Tibial nerve (tissue), 4 donors: ENCODE data around the gene FBXL7. TPM values are rescaled to one million over a fixed set of nuclear protein-coding genes. Genes with fewer than 3 reads are reported as not detected.

ENCODE experiments used
- DNase-seq, 2 donors: peaks; one replicate each; pipeline ENCODE4 v3.0.0-alpha.2; 2019; ENCODE audit warnings: low spot score in 2 of 2
- H3K27ac ChIP-seq, 4 donors: fragments of 200-600 bp; sonication (generic) in 3 of 4; one replicate each; pipeline ENCODE4 v1.5.1; 2017 to 2019; ENCODE audit warnings: mild to moderate bottlenecking in 1 of 4
- H3K27me3 ChIP-seq, 2 donors: fragments of 200-600 bp; sonication (generic) in 1 of 2; one replicate each; pipeline versions ENCODE4 v1.5.1 to v1.6.0; 2017 to 2019
- H3K36me3 ChIP-seq, 3 donors: fragments of 200-600 bp; sonication (generic); one replicate each; pipeline ENCODE4 v1.5.1; 2018 to 2019
- H3K4me1 ChIP-seq, 4 donors: fragments of 200-600 bp; sonication (generic) in 3 of 4; one replicate each; pipeline ENCODE4 v1.5.1; 2017 to 2019
- H3K4me3 ChIP-seq, 4 donors: fragments of 200-600 bp; sonication (generic) in 3 of 4; one replicate each; pipeline ENCODE4 v1.5.1; 2017 to 2019; ENCODE audit warnings: mild to moderate bottlenecking in 1 of 4, moderate library complexity in 1 of 4
- H3K9me3 ChIP-seq, 4 donors: fragments of 200-600 bp; sonication (generic) in 3 of 4; one replicate each; pipeline ENCODE4 v1.5.1; 2017 to 2019
- EP300 ChIP-seq, 2 donors: sonication (generic); formaldehyde crosslinking; IDR thresholded peaks; one replicate each; pipeline ENCODE4 v1.6.1; 2017; ENCODE audit warnings: antibody characterized with exemption in 2 of 2, mild to moderate bottlenecking in 1 of 2
- POLR2A ChIP-seq, 2 donors: fragments of 450-650 bp; IDR thresholded peaks; one replicate each; pipeline ENCODE4 v1.6.1; 2017; ENCODE audit warnings: antibody characterized with exemption in 2 of 2, mild to moderate bottlenecking in 2 of 2, moderate library complexity in 2 of 2
- WGBS, 2 donors: methylation state at CpG; one replicate each; pipeline ENCODE4 v1.1.5; 2018; 5-methylcytosine and 5-hydroxymethylcytosine counted together
- total RNA-seq, 4 donors: library from RNA; depleted of rRNA; stranded (reverse); fragments of >200 nt; gene quantifications; one replicate each; pipeline ENCODE4 v1.1.0, GENCODE V29; 2016
- TF ChIP-seq, protein P1 (sequence below), 5 experiments: fragments of 200-600 bp in 3 of 5; fragments of 450-650 bp in 2 of 5; sonication (generic) in 3 of 5; IDR thresholded peaks; one replicate each; pipeline ENCODE4 v1.5.1; 2016 to 2019; ENCODE audit warnings: antibody characterized with exemption in 5 of 5, mild to moderate bottlenecking in 3 of 5, moderate library complexity in 2 of 5

FBXL7 gene
- total RNA-seq, 4 donors from 2014 or later: 33.6 to 54.5 (median 40.9) TPM

DNA sequence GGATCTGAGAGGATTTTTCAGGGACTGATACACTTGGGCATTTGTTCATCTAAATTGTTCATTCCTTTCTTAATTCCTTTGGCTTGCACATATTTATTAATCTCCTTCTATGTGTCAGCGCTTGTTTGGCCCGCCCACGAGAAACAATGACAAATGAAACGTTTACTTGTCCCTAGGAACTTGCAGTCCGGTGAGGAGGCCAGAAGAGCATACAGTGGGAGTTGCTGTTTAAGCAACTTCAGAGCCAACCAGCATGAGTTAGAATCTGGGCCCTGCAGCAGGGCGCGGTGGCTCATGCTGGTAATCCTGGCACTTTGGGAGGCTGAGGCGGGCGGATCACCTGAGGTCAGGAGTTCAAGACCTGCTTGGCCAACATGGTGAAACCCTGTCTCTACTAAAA lies 18.8 kb downstream of the FBXL7 start:
- Histone ChIP-seq H3K27ac (peak overlapping the region in 2 of 4 donors; percentile 25 to 31), H3K4me1 (peaks cover 0 to 48% (median 1%) of the 10 kb centered on the region in 4 donors), H3K36me3 (no peaks in the 10 kb centered on the region), H3K4me3 (no peak overlapping the region), H3K9me3 (no peaks in the 10 kb centered on the region), H3K27me3 (no peaks in the 10 kb centered on the region)
- 67% methylated on average over 9 of the region's 9 CpGs for WGBS, 2 donors
- DNase-seq: no peak
- TF ChIP-seq POLR2A (IDR thresholded peaks at IDR 0.05) (no peak), EP300 (IDR thresholded peaks at IDR 0.05) (no peak)
- TF ChIP-seq, protein P1, sequence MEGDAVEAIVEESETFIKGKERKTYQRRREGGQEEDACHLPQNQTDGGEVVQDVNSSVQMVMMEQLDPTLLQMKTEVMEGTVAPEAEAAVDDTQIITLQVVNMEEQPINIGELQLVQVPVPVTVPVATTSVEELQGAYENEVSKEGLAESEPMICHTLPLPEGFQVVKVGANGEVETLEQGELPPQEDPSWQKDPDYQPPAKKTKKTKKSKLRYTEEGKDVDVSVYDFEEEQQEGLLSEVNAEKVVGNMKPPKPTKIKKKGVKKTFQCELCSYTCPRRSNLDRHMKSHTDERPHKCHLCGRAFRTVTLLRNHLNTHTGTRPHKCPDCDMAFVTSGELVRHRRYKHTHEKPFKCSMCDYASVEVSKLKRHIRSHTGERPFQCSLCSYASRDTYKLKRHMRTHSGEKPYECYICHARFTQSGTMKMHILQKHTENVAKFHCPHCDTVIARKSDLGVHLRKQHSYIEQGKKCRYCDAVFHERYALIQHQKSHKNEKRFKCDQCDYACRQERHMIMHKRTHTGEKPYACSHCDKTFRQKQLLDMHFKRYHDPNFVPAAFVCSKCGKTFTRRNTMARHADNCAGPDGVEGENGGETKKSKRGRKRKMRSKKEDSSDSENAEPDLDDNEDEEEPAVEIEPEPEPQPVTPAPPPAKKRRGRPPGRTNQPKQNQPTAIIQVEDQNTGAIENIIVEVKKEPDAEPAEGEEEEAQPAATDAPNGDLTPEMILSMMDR (IDR thresholded peaks at IDR 0.05): no peak

GRCh38 chr5:15520856-15521255 lies 20.9 kb downstream of the FBXL7 start:
- Histone ChIP-seq H3K4me1 (peaks cover 0 to 37% (median 0%) of the 10 kb centered on the region in 4 donors), H3K36me3 (no peaks in the 10 kb centered on the region), H3K4me3 (no peak overlapping the region), H3K9me3 (no peaks in the 10 kb centered on the region), H3K27ac (no peak overlapping the region), H3K27me3 (no peaks in the 10 kb centered on the region)
- no peak for DNase-seq
- TF ChIP-seq POLR2A (IDR thresholded peaks at IDR 0.05) (no peak), EP300 (IDR thresholded peaks at IDR 0.05) (no peak)
- TF ChIP-seq, protein P1 (IDR thresholded peaks at IDR 0.05): no peak
- WGBS, 2 donors: 83 to 89% methylated on average over 5 of the region's 5 CpGs

DNA sequence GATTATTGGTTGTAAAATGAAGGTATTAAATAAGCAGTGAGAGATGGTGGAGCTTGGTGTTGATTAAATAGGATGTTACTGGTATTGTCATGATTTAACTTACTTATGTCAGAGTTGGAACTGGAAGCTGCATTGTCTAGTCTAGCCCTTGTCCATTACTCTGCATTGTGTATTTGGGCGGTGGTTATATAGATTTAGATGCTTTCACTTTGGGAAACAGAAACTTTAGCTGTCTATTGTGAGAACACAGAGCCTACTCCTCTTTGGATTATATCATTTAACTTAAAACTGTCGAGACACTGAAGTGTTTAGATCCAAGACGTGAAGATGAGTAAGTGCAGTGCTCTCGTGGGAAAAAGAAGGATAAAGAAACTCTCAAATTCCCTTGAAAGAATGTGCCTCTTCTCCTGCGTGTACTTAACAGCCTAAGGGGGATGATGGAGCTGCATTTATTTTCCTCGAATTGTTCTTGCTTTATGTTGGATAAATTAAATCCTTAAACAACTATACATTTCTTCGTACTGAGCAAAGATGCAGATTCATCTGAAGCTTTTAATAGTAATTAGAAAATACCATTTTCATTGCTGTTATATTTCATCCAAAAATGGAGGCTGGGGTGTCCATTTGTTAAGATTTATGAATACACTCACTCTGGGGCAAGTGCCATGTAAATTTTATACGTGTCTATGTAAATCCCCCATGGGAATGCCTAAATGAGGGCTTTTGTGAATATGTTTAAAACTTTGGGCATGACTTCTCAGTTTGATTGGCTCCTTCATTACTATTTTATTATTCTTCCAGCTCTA lies 21.6 kb downstream of the FBXL7 start:
- Histone ChIP-seq H3K9me3 (no peaks in the 10 kb centered on the region), H3K36me3 (no peaks in the 10 kb centered on the region), H3K4me1 (peaks cover 0 to 44% (median 0%) of the 10 kb centered on the region in 4 donors), H3K27me3 (no peaks in the 10 kb centered on the region), H3K4me3 (no peak overlapping the region), H3K27ac (no peak overlapping the region)
- no peak for DNase-seq
- TF ChIP-seq, protein P1 (IDR thresholded peaks at IDR 0.05): no peak
- TF ChIP-seq POLR2A (IDR thresholded peaks at IDR 0.05) (no peak), EP300 (IDR thresholded peaks at IDR 0.05) (no peak)
- WGBS, 2 donors: 48 to 53% methylated on average over 8 of the region's 8 CpGs

DNA sequence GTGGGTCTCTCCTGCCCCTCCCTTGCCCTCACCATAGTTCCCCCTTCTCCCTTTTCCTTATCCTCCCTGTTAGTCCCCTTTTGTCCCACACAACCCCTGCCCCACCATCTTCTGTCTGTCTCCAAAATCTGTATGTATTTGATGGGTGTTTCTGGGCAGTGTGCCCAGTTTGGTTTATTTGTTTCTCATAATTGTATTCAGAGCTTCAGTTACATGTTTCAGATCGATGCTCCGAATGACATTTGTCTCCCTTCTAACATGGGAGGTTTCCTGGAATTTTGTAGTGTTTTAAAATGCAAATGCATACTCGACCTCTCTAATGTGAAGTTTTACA lies 22.2 kb downstream of the FBXL7 start:
- 25 to 30% methylated on average over 3 of the region's 3 CpGs for WGBS, 2 donors
- H3K27me3 ChIP-seq: no peaks in the 10 kb centered on the region
- H3K9me3 ChIP-seq: no peaks in the 10 kb centered on the region
- H3K4me3 ChIP-seq: no peak overlapping the region
- no peak overlapping the region for H3K27ac ChIP-seq
- TF ChIP-seq, protein P1 (IDR thresholded peaks at IDR 0.05): no peak
- TF ChIP-seq EP300 (IDR thresholded peaks at IDR 0.05) (no peak), POLR2A (IDR thresholded peaks at IDR 0.05) (no peak)
- peaks cover 0 to 50% (median 0%) of the 10 kb centered on the region in 4 donors for H3K4me1 ChIP-seq
- H3K36me3 ChIP-seq: no peaks in the 10 kb centered on the region
- DNase-seq: no peak

DNA sequence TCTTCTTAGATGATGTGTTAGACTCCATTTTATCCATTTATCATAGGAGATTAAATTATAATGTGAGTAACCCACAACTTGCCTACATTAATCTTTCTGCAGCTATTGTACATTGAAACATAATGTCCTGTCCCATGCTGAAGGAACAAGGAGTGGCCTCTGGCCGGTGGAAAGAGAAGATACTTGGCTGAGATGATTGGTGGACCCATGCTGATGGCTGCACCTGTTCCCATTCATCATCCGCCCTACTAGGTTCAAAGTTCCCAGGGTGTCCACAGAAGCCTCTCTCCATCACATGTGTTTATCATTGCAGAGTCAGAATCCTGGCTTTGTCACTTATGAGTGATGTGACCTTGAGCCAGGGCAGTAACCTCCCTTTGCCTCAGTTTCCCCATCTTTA lies 24.7 kb downstream of the FBXL7 start:
- TF ChIP-seq EP300 (IDR thresholded peaks at IDR 0.05) (no peak), POLR2A (IDR thresholded peaks at IDR 0.05) (no peak)
- TF ChIP-seq, protein P1 (IDR thresholded peaks at IDR 0.05): no peak
- Histone ChIP-seq H3K4me3 (no peak overlapping the region), H3K27me3 (no peaks in the 10 kb centered on the region), H3K4me1 (peaks cover 0 to 46% (median 0%) of the 10 kb centered on the region in 4 donors), H3K36me3 (no peaks in the 10 kb centered on the region), H3K9me3 (no peaks in the 10 kb centered on the region), H3K27ac (no peak overlapping the region)
- no peak for DNase-seq
- WGBS, 2 donors: 83 to 87% methylated on average over 2 of the region's 2 CpGs
